Activated CD8-positive, alpha-beta memory T cell treated with anti-CD3 and anti-CD28 coated beads for 36 hours (primary cell): ENCODE data around the gene EPB41L1. TPM values are rescaled to one million over a fixed set of nuclear protein-coding genes. Genes with fewer than 3 reads are reported as not detected.

Experiments used
- CTCF ChIA-PET: fragments of 350-600 bp; sonication (Branson Sonifier 250); formaldehyde crosslinking; loops from one replicate; lab custom pipeline; 2021; ENCODE audit warnings: antibody characterized with exemption; lab: Charles Lee
- POLR2A ChIA-PET: fragments of 350-600 bp; sonication (Branson Sonifier 250); formaldehyde crosslinking; loops from one replicate; lab custom pipeline; 2021; ENCODE audit warnings: antibody characterized with exemption; lab: Charles Lee
- total RNA-seq, 2 experiments: library from RNA; stranded (reverse); gene quantifications; one replicate each; pipeline ENCODE4 v1.2.3, GENCODE V29; 2021

The EPB41L1 gene
- total RNA-seq, 2 experiments from 2014 or later, result 0.13 to 0.55 TPM

DNA sequence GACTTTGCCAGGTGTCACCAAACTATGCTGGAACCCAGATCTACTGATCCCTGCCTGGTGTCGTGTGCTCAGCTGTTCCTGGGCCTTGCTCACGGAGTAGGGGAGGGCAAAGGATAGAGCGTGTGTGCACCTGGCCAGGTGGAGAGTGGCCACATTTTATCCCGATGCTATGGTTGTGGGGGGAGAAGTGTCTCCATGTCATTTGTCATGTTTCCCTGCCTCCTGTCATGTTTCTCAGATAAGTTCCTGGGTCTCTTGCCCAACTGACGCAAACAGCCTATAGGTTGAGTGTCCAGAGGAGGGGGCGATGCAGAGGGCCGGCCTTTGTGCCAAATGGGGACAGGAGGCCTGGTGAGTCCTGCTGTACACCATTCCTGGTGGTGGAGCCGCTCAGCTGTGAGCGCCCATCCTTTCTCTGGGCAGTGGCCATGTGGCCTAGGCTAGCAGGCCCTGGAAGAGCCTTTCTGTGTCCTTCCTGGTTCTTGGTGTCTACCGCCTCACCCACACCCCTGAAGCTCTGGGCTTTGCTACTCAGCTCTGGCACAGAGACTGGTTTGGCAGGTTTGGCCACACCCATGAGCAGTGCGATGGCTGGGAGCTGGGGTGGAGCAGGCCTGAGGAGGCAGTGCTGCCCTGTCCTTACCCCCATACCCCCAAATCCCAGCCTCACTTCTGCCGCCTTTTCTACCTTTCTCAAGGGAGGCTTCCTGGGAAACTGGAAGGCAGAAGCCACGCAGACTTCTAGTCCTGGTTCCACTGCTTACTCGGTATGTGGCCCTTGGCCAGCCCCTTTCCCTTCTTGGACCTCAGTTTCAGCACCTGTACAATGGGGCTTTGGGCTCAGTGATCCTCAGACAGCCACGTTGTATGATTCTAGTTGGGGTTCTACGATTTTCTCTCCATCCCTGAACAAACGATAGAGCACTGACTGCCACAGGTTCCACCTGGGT is 32.3 kb upstream of the EPB41L1 start:
- ChIA-PET CTCF (no interaction called here), POLR2A (no interaction called here)

DNA sequence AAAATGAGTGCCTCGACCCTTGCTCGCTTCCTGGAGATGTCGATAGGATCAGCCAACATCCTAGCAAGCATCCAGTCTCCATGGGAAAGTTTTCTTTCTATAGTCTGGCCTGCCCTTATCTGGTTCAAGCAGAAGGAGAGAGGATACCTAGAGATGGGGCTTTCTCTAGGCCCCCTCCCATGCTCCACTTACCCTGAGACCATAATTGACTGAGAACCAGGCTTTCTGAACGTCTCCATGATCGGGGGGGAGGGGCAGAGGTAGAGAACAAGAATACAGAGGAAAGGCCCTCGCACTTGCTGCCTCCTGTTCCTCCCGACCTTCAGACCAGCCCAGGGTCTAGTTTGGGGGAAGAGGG is 31.6 kb upstream of the EPB41L1 start:
- ChIA-PET CTCF (no interaction called here), POLR2A (no interaction called here)

DNA sequence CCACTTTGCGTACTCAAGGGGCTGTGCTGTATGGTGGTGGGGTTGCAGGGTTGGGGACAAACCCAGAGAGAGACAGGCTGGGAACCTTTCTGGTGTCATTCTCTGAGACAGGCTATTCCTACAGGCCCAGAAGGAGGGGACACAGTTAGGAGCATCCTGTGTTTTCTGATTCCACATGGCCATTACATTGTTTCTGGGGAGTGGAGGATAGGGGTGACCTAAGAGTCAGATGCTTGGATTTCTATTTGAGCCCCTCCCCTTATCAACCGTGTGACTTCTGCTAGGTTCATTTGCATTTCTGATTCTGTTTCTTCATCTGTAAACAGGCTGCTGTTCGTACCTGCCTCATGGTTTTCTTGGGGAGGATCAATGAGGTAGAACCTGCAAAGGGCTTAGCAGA is 29.4 kb upstream of the EPB41L1 start:
- ChIA-PET CTCF (no interaction called here), POLR2A (no interaction called here)

DNA sequence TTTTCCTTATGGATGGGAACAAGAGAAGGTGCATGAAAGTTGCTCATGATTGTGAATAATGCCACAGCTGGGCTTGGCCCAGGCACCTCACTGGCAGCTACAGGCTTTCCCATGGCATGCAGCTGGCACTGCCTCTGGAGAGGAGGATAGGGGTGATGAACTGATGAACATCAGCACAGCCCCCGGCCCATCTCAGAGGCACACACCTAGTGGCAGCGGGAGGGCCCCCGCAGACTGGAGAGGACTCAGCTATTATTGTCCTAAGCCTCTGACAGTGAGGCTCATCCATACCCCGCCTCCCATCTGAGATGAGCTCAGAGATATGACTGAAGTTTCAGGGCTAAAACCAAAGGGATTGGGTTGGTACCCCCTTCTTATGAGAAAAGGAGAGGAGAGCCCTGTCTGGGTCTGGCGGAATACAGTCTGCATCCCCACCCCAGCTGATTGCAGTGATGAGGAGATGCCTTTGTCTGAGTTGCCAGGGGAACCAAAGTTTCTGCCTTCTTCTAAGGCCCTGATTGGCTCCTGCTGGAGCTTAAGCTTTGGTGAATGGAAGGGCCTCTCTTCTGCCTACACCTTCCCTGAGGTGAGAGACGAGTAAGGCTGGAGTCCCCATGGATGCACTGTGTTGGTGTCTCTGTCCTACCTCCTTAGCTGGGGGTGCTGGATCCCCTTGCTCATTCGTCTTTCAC is 27.6 kb upstream of the EPB41L1 start:
- CTCF ChIA-PET, result interaction anchor here (0.5 to 0.9 kb wide), 2 partner anchors 11 to 1459 kb away, joined by 3 to 6 read pairs; no protein-coding TSS in a partner anchor
- POLR2A ChIA-PET, result no interaction called here

DNA sequence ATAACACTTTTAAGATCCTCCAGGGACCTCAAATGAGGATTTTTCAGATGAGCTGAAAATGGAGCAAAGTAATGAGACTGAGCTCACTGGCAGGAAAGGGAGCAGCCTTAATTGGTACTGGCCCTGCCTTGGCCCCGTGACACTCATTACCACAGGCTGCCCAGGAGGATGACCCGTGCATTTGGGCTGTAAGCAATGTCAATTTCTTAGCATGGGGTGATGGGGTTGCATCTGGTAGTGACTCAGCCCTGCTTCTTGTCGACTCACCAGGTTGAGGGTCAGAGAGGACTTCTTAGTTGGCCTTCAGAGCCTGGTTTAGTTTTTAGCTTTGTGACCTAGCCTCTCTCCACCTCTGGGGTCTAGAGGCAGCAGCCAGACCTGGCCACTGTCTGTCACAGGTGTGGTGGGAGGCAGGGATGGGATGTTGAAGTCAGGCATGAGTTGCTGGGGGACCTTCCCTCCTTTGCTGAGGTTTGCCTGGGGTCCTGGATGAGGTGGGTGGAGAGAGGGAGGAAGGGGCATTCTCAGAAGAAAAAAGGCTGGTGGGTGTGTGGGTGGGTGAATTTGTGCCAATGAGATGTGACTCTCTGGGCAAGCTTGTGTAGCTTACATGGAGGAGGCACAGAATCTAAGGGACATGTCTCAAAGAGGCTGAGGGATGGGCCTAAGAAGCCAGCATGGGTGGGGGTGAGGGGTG is 25.9 kb upstream of the EPB41L1 start:
- POLR2A ChIA-PET, result interaction anchor here (0.6 kb wide), 1 partner anchor 138 kb away, joined by 3 read pairs; no protein-coding TSS in a partner anchor
- CTCF ChIA-PET, result no interaction called here

DNA sequence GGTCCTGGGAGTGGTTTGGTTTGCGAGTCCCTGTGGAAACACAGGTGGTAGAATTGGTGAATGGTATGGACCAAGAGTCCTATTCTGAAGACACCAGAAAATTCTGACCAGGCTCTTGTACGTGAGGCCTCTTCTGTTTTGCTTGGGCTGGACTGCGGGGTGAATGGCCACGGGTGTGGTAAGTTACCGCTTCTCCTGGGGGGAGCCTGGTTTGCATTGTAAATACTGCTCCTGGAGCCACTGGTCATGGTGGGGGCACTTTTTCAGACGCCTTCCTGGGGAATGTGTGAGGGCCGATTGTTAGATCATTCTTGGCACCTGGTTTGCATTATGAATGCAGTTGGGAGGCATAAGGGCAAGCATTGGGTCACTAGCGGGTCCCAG is 25.4 kb upstream of the EPB41L1 start:
- POLR2A ChIA-PET, result interaction anchor here (0.6 to 0.7 kb wide), 2 partner anchors 83 to 138 kb away, joined by 3 read pairs; no protein-coding TSS in a partner anchor
- CTCF ChIA-PET, result no interaction called here

DNA sequence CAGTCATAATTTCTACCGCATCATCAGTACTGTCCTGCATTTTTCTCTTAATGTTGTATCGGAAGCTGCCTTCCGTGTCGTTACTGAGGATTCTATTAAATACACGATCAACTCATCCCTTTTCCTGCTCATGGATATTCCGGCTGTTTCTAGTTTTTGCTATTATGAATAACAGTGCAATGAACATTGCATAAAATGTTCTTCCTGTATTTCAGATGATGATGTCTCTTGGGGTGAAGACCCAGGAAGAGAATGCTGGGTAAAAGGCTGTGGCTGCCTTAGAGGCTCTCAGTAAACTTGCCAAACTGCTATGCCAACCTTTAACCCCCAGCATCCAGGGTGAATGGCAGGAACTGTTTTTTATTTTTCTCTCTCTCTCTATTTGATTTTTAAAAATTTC is 24.1 kb upstream of the EPB41L1 start:
- CTCF ChIA-PET, result no interaction called here
- POLR2A ChIA-PET, result no interaction called here

DNA sequence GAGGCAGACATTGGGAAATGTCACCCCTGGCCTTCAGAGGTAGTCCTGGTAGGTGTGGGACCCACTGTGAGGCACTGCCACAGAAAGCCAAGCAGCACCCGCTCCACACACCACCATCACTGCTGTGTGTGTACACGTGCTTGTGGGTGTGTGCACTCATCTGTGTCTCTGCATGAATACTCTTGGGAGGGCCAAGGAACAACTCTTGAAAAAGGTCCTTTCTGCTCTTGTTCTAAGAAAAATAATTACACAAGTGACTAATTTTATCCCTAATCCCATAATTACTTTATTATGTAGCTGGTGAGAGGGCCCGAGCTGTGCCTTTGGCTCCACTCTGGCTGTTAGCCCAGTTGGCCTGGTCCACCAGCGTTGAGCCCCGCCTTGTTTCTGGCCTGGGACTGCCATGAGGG is 21.7 kb upstream of the EPB41L1 start:
- POLR2A ChIA-PET, result no interaction called here
- CTCF ChIA-PET, result interaction anchor here (0.9 to 1.1 kb wide), 2 partner anchors 138 to 143 kb away, joined by 3 to 4 read pairs; no protein-coding TSS in a partner anchor

DNA sequence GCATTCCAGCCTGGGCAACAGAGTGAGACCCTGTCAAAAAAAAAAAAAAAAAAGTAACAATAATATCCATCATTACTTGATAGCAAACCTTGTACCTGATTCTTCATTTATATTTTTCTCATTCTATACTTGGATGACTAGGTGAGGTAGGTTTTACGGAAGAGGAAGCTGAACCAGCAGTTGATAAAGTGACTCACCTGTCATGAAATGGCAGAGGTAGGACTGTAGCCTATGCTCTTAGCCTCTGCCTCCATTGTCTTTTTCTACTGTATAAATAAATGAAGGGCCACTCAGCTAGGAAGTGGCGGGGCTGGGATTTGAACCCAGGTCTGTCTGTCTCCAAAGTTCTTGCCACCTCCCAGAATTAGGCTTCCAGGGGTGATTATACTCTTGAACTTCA is 20.7 kb upstream of the EPB41L1 start:
- ChIA-PET POLR2A (no interaction called here), CTCF (interaction anchor here (0.7 to 1.5 kb wide), 4 partner anchors 69 to 141 kb away, joined by 3 to 9 read pairs (median 4); no protein-coding TSS in a partner anchor)

DNA sequence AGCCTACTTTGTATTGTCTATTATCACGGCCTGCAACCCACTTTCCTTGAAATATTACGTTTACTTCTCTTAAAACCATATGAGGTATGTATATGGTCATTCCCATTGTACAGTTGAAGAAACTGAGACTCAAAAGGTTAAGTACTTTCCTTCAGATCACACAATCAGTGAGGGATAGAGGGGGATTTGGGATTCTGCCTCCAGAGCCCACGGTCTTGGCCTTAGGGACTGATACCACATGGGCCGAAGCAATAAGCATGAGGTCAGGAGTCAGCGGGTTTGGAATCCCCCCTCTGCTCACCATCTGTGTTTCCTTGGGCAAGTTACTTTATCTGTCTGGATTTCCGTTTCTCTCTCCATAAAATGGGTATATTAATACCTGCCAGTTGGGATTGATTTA is 19.4 kb upstream of the EPB41L1 start:
- CTCF ChIA-PET, result no interaction called here
- POLR2A ChIA-PET, result no interaction called here

DNA sequence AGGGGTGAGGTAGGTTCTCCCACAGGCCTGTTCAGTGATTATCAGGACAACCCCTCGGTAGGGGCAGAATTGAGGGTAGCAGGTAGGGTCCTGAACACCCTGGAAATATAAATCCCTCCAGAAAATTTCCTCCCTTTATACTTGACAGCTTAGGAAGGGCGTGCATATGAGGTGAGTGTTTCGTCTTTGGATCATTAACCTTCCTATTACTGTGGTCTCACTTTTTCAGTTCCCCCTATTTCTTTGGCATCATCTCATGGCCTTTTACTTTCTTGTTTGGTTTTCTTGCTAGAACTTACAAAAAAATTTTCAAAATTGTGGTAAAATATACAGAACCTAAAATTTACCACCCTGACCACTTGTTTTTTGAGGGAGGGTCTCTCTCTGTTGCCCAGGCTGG is 18.7 kb upstream of the EPB41L1 start:
- CTCF ChIA-PET, result no interaction called here
- POLR2A ChIA-PET, result no interaction called here

DNA sequence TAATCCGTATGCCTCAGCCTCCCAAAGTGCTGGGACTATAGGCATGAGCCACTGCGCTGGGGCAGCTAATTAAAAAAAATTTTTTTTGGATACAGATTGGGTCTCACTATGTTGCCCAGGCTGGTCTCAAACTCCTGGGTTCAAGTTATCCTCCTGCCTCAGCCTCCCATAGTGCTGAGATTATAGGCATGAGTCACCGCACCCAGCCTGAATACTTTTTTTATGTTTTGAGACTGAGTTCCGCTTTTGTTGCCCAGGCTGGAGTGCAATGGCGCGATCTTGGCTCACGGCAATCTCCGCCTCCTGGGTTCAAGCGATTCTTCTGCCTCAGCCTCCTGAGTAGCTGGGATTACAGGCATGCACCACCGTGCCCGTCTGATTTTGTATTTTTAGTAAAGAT is 17.2 kb upstream of the EPB41L1 start:
- POLR2A ChIA-PET, result interaction anchor here (0.6 kb wide), 1 partner anchor 1151 kb away, joined by 3 read pairs; no protein-coding TSS in a partner anchor
- CTCF ChIA-PET, result interaction anchor here (0.7 to 3.6 kb wide), 5 partner anchors 44 to 772 kb away, joined by 3 to 69 read pairs (median 4); no protein-coding TSS in a partner anchor

DNA sequence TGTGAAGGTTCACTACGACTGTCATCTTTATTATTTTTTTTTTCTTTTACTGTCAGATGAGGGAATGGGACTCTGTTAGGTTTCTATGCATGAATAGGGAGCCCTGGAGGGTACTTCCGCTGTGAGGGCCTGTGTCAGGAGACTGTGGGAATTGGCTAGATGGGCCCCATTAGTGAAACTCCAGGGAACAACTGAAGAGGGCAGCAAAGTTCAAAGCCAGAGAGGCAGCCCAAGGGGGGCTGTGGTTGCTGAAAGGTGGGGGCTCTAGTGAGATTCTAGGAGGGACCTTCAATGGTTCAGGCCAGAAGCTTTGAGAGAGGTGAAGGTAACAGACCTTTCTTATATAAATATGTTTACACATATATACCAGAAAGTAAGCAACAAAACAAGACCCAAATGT is 13.2 kb upstream of the EPB41L1 start:
- CTCF ChIA-PET, result no interaction called here
- POLR2A ChIA-PET, result no interaction called here

DNA sequence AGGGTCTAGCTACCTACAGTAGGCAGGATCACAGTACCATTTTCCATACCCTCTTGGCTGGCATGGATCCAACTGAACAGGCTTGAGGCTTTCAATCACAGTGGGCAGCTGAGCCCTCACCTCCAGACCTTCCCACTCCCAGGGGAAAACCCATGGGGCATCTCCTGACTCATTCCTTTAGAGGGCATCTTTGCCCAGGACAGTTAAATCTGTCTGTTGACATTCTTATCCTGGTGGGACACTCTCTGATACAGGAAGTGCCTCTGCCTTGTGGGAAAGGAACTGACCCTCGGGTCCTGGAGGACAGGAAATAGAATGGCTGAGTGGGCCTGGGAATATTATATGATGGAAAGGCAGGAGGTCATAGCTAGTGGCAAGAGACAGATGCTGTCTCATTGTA is 10.2 kb upstream of the EPB41L1 start:
- CTCF ChIA-PET, result interaction anchor here (0.7 to 1.3 kb wide), 2 partner anchors 12 to 152 kb away, joined by 3 to 5 read pairs; no protein-coding TSS in a partner anchor
- POLR2A ChIA-PET, result no interaction called here

DNA sequence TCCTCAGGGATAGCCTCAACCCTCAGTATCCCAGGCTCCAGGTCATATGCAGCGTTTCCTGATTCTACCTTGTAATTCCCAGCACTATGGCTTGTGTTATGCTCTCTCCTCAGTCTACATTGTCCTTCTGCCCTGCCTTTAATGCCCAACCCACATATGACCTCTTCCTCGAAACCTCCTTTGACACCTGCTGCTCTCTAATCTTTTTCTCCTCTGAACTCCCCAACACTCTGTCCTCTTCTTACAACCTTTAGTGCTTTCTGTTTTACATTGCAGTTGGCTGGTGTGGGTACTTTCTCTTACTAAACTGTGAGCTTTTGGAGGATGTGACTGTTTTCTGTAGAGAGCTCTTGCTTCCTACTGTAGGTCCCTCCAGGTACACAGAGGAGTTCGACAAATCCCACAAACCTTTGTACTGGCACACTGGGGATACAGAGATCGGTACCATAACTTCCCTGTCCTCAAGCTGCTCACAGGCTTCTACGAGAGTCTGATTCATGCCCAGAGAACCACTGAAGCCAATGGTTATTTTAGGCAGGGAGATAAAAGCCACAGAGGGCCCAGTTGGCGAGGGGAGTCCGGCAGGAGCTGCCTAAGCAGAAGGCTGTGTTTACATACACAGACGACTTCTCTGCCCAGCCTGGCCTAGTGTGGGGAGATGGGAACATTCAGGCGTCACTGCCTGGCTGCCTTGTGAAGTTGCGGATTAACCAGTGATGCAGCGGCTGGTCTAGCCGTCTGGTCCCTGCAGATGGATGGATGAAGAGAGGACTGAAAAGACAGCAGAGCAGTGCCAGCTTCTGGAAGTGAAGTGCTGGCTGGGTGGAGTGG is 8.4 kb upstream of the EPB41L1 start:
- CTCF ChIA-PET, result interaction anchor here (0.6 kb wide), 1 partner anchor 23 kb away, joined by 4 read pairs; no protein-coding TSS in a partner anchor

DNA sequence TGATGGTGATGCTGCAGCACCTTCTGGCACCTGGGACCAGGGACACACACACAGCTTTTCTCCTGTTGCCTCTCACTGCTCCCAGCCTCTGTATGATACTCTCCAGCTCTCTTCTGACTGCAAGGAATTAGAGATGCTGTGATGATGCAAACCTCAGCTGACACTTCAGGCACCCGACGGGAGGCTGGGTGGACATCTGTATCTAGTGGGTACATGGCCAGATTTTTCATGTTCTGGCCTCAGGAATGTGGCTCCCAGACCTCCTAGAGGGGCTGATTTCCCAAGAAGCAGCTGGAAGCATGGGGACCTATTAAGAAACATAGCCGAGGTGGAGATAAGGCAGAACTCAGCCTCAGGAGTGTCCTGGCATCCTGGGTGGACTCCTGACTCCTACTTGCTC is 6.8 kb upstream of the EPB41L1 start:
- POLR2A ChIA-PET, result no interaction called here
- CTCF ChIA-PET, result interaction anchor here (1.7 kb wide), 1 partner anchor 9 kb away, joined by 8 read pairs; no protein-coding TSS in a partner anchor

More for the DNA sequence above, 8.4 kb upstream of the EPB41L1 start:
- POLR2A ChIA-PET, result no interaction called here

DNA sequence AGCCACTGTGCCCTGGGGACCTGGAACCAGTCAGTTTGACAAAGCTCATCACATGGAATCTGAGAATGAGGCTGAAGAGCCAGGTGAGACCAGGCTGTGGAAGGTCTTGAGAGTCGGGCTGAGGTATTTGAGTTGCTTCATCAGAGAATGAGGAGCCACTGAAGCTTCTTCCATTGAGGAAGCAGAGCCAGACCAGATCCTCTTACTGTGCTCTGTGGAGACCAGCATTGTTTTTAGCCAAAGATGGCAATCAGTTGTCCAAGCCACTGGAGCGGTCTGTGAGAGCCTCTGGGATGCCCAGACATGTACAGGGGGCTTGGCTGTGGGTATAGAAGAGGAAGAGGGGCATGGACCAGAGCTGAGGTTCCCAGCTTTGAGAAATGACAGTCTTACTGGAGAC is 6.1 kb upstream of the EPB41L1 start:
- ChIA-PET POLR2A (no interaction called here), CTCF (interaction anchor here (0.9 to 1.7 kb wide), 2 partner anchors 10 to 154 kb away, joined by 3 to 8 read pairs; no protein-coding TSS in a partner anchor)

DNA sequence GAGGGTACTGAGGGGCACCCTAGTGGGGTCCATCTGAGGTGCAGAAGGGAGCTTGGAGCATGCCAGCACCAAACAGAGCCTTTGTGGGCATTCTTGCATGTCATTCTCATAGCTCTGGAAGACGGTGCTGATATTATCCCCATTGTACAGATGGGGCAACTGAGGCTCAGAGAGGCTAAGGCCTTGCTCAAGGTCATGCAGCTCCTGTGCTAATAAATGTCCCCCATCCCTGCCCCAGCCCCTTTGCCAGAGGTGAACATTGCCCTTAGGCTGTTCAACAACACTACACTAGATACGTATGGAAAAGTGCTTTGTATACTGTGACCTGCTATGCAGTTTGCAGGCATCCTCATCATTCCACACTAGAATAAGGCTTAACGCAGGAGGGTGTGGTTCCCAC is 5.5 kb upstream of the EPB41L1 start:
- POLR2A ChIA-PET, result no interaction called here
- CTCF ChIA-PET, result interaction anchor here (1.7 kb wide), 1 partner anchor 10 kb away, joined by 8 read pairs; no protein-coding TSS in a partner anchor
